ENCODE data around the gene PBLD. TPM values are rescaled to one million over a fixed set of nuclear protein-coding genes. Genes with fewer than 3 reads are reported as not detected.

Gene PBLD
- total and polyA plus RNA-seq, 4 donors, result 1.2 to 12.5 (median 3.1) TPM

GRCh38 chr10:68340358-68341080 is 7.8 kb upstream of the PBLD start:
- TF ChIP-seq CTCF (IDR thresholded peaks at IDR 0.05; ENCODE audit: control extremely low read depth, extremely low read depth), result no peak
- Histone ChIP-seq H3K27me3 (ENCODE audit: control insufficient read depth in 3 of 3, insufficient read depth in 3 of 3, low read length in 2 of 3) (no peaks in the 10 kb centered on the region), H3K4me3 (no peak overlapping the region), H3K4me1 (ENCODE audit: control insufficient read depth in 5 of 5, insufficient read depth in 5 of 5, low read length in 5 of 5) (peaks cover 0 to 25% (median 10%) of the 10 kb centered on the region in 5 donors), H3K36me3 (ENCODE audit: control insufficient read depth in 4 of 4, insufficient read depth in 4 of 4, low read length in 4 of 4) (peaks cover 14 to 59% (median 47%) of the 10 kb centered on the region in 4 donors), H3K9ac (ENCODE audit: insufficient read depth in 1 of 2, low read length in 2 of 2) (no peak overlapping the region), H3K9me3 (ENCODE audit: control insufficient read depth in 4 of 4, insufficient read depth in 3 of 4, low read length in 3 of 4) (no peaks in the 10 kb centered on the region), H3K27ac (ENCODE audit: low read depth in 1 of 2, low read length in 1 of 2) (no peak overlapping the region)
- WGBS, 2 donors, result 96% methylated on average over 8 of the region's 8 CpGs
- no peak for ATAC-seq (ENCODE audit: insufficient read depth, low FRiP score)
- DNase-seq, result no peak

- H3K4me1 ChIP-seq (ENCODE audit: control insufficient read depth in 5 of 5, insufficient read depth in 5 of 5, low read length in 5 of 5), result peaks cover 0 to 35% (median 12%) of the 10 kb centered on the region in 5 donors
- no peaks in the 10 kb centered on the region for H3K27me3 ChIP-seq (ENCODE audit: control insufficient read depth in 3 of 3, insufficient read depth in 3 of 3, low read length in 2 of 3)
- H3K36me3 ChIP-seq (ENCODE audit: control insufficient read depth in 4 of 4, insufficient read depth in 4 of 4, low read length in 4 of 4), result peaks cover 14 to 31% (median 30%) of the 10 kb centered on the region in 4 donors
- ATAC-seq (ENCODE audit: insufficient read depth, low FRiP score) (no peak), DNase-seq (no peak)
- no peak overlapping the region for H3K27ac ChIP-seq (ENCODE audit: low read depth in 1 of 2, low read length in 1 of 2)
- H3K4me3 ChIP-seq, result no peak overlapping the region
- H3K9me3 ChIP-seq (ENCODE audit: control insufficient read depth in 4 of 4, insufficient read depth in 3 of 4, low read length in 3 of 4), result no peaks in the 10 kb centered on the region
- no peak overlapping the region for H3K9ac ChIP-seq (ENCODE audit: insufficient read depth in 1 of 2, low read length in 2 of 2)
- WGBS, 2 donors, result 53 to 56% methylated on average over 7 of the region's 7 CpGs
- TF ChIP-seq CTCF (IDR thresholded peaks at IDR 0.05; ENCODE audit: control extremely low read depth, extremely low read depth), result no peak
These were observed 4.1 kb upstream of the PBLD start for GRCh38 chr10:68336754-68337351.

GRCh38 chr10:68334672-68335467 is 2.1 kb upstream of the PBLD start:
- ATAC-seq (ENCODE audit: insufficient read depth, low FRiP score) (no peak), DNase-seq (peak in 1 of 3 donors; percentile 26)
- H3K4me3 ChIP-seq, result no peak overlapping the region
- H3K9me3 ChIP-seq (ENCODE audit: control insufficient read depth in 4 of 4, insufficient read depth in 3 of 4, low read length in 3 of 4), result no peaks in the 10 kb centered on the region
- H3K9ac ChIP-seq (ENCODE audit: insufficient read depth in 1 of 2, low read length in 2 of 2), result peak overlapping the region; percentile 51 to 99
- WGBS, 2 donors, result 5% methylated on average over 8 of the region's 8 CpGs
- no peak for TF ChIP-seq CTCF (IDR thresholded peaks at IDR 0.05; ENCODE audit: control extremely low read depth, extremely low read depth)
- H3K4me1 ChIP-seq (ENCODE audit: control insufficient read depth in 5 of 5, insufficient read depth in 5 of 5, low read length in 5 of 5), result peaks cover 5 to 41% (median 12%) of the 10 kb centered on the region in 5 donors
- H3K27ac ChIP-seq (ENCODE audit: low read depth in 1 of 2, low read length in 1 of 2), result no peak overlapping the region
- H3K36me3 ChIP-seq (ENCODE audit: control insufficient read depth in 4 of 4, insufficient read depth in 4 of 4, low read length in 4 of 4), result peaks cover 6 to 13% (median 12%) of the 10 kb centered on the region in 4 donors
- H3K27me3 ChIP-seq (ENCODE audit: control insufficient read depth in 3 of 3, insufficient read depth in 3 of 3, low read length in 2 of 3), result no peaks in the 10 kb centered on the region

Data from lung (tissue), 12 donors.